C4-2B (cell line): ENCODE measurements around the gene PIH1D2.
"Not testable (repeated sequence)": the region's sequence is repeated elsewhere in the genome, so short reads cannot be mapped to it uniquely, and the experiment has no call there.

ENCODE experiments used
- H3K27ac ChIP-seq: fragments of 450-650 bp; 2 replicates; pipeline ENCODE4 v1.5.1; 2017
- CTCF ChIP-seq: fragments of 450-650 bp; conservative IDR thresholded peaks from 2 replicates; pipeline ENCODE4 v1.5.1; 2017; ENCODE audit warnings: mild to moderate bottlenecking
- ZFX ChIP-seq: fragments of 450-650 bp; IDR thresholded peaks from 2 replicates; pipeline ENCODE4 v1.6.1; 2017

The PIH1D2 gene

GRCh38 chr11:112037527-112037926 lies 36.3 kb downstream of the PIH1D2 start:
- H3K27ac ChIP-seq = no peak overlapping the region
- no peak for TF ChIP-seq ZFX
- no peak for TF ChIP-seq CTCF

GRCh38 chr11:112033902-112034301 lies 39.9 kb downstream of the PIH1D2 start:
- TF ChIP-seq ZFX (no peak), CTCF (no peak)
- H3K27ac ChIP-seq = no peak overlapping the region

GRCh38 chr11:112029460-112029859 lies 44.4 kb downstream of the PIH1D2 start:
- no peak for TF ChIP-seq CTCF
- TF ChIP-seq ZFX = no peak
- H3K27ac ChIP-seq = no peak overlapping the region

GRCh38 chr11:112026784-112027410 lies 46.9 kb downstream of the PIH1D2 start:
- not testable (repeated sequence) for H3K27ac ChIP-seq

- no peak for TF ChIP-seq CTCF
- no peak for TF ChIP-seq ZFX
- H3K27ac ChIP-seq = peak overlapping the region; percentile 99
Observed at GRCh38 chr11:112025707-112026106, 48.1 kb downstream of the PIH1D2 start.

- peak within 1 kb of the TSS; percentile 99 for H3K27ac ChIP-seq
- TF ChIP-seq ZFX (peak; percentile 91), CTCF (no peak)
Observed at GRCh38 chr11:112024773-112025678, 48.8 kb downstream of the PIH1D2 start, which contains the start of gene DLAT. TSS of gene DLAT (plus strand) at chr11:112025408. CDS start at chr11:112025473, 65 bp downstream.

GRCh38 chr11:112024178-112024772 lies 49.5 kb downstream of the PIH1D2 start:
- TF ChIP-seq ZFX (no peak), CTCF (no peak)
- H3K27ac ChIP-seq = peak overlapping the region; percentile 99
